Measurements from ENCODE around the gene C20orf173. TPM values are rescaled to one million over a fixed set of nuclear protein-coding genes. Genes with fewer than 3 reads are reported as not detected.

The C20orf173 gene
- total RNA-seq (2014; rRNA removed): not detected in 2 replicates
- not detected for polyA plus RNA-seq (2012)

- DNase-seq (ENCODE audit: low read depth): no peak
Observed at GRCh38 chr20:35529552-35529951, at the start of gene C20orf173. TSS of gene C20orf173 (minus strand) at chr20:35529652. CDS start at chr20:35529373, 279 bp downstream.

- DNase-seq (ENCODE audit: low read depth): no peak
Observed at GRCh38 chr20:35579196-35579595, 49.7 kb upstream of the C20orf173 start.

DNA sequence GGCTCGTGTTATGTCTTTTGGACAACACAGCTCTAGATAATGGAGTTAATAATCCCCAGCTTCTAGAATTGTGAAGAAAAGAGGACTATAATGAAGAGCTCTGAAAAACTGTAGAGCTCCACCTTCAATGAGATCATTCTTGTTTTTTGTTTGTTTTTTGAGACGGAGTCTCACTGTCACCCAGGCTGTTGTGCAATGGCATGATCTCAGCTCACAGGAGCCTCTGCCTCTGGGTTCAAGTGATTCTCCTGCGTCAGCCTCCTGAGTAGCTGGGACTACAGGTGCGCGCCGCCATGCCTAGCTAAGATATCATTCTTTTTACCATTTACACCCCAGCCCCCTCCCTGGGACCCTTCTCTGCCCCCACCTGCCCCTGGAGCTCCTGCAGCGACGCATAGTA is 49.0 kb upstream of the C20orf173 start:
- no peak for DNase-seq (ENCODE audit: low read depth)

DNA sequence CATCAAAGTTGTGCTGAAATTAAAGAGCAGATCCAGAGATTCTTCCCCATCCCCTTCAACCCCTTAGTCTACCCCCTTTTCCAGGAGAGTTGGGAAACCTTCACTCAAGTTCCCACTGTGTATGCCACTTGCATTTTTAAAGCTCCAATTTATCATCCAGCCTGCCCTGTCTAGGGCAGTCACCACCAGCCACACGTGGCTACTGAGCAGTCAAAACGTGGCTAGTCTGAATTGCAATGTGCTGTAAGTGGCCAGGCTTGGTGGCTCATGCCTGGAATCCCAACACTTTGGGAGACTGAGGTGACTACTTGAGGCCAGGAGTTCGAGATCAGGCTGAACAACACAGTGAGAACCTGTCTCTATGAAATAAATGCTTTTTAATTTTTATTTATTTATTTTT is 47.4 kb upstream of the C20orf173 start:
- no peak for DNase-seq (ENCODE audit: low read depth)

DNA sequence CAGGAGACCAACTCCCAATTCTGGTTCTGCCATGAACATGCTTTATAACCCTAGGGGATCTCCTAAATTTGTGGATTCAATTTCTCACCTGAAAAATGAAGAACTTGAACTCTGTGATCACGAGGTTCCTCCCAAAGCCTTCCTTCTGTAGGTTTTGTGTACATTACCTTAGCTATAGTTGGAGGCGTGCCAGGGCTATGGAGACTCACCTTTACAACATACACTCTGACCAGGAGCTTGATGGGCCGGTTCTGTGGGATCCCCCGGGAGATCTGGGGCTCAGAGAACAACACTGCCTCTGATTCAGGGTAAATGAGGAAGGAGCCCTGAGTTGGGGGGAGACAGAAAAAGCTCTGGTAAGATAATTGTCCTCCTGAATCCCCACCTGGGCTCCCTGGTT is 46.5 kb upstream of the C20orf173 start:
- DNase-seq (ENCODE audit: low read depth): no peak

DNA sequence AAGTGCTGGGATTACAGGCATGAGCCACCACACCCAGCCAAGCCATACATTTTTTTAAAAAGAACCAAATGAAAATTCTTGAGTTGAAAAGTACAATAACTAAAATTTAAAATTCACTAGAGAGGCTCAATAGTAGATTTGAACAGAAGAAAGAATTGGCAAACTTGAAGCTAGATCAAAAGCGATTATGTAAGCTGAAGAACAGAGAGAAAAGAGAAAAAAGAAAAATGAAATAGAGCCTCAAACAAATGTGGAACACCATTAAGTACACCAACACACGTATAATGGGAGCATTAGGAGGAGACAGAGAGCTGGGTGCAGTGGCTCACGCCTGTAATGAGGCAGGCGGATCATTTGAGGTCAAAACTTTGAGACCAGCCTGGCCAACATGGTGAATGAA is 43.4 kb upstream of the C20orf173 start:
- no peak for DNase-seq (ENCODE audit: low read depth)

DNA sequence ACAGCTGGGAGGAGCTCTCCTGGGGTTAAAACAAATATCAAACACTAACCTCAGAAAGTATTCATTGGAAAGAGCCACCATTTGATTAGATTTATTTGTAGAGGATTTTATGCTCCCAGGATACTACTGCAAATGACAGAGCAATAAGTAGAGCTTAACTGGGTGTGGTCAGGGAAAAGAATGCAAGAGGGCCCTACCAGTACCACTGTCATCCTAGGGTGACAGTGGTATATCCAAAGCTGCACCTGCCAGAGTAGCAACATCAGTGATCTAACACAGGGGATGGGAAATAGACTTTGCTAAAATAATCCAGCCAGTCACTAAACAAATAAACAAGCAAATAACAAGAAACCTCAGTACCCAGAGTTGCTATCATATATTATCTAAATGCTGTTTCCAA is 42.1 kb upstream of the C20orf173 start:
- peak; percentile 7 for DNase-seq (ENCODE audit: low read depth)

- no peak for DNase-seq (ENCODE audit: low read depth)
Observed at GRCh38 chr20:35568645-35569044, 39.2 kb upstream of the C20orf173 start.

DNA sequence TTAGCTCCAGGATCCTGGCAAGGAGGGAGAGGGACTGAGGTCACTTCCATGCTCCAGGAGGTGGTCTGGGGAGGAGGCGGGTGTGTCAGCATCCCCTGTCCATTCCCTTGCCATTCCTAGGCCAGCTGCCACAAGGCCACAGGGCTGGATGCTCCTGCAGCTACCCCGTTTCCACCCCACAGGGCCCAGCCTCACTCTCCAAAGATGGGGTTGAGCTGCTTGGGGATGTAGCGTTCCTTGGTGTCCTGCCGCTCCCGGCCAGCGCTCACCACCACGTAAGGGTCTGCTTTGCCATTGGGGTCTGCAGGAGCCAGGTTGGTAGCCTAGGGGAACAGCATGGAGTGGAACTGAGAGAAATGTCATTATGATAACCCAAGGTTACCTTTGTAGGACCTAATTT is 35.5 kb upstream of the C20orf173 start:
- DNase-seq (ENCODE audit: low read depth): no peak

DNA sequence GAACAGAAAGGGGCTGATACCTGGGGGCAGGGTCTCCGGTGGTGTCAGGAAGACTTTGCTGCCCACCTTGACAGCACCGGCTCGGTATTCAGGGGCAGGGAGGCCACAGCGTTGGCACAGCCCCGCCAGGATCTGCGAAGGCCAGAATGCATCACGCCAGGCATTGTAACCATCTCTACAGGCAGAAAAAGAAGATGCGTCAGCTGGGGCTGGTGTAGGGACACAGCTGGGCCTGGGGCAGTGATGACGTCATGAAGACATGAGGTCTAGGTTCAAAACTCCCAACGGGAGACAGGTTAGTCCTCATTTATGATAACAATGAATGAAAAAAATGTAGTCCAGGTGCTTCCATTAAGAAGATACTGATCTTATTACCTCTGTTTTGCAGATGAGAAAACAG is 34.4 kb upstream of the C20orf173 start:
- no peak for DNase-seq (ENCODE audit: low read depth)

DNA sequence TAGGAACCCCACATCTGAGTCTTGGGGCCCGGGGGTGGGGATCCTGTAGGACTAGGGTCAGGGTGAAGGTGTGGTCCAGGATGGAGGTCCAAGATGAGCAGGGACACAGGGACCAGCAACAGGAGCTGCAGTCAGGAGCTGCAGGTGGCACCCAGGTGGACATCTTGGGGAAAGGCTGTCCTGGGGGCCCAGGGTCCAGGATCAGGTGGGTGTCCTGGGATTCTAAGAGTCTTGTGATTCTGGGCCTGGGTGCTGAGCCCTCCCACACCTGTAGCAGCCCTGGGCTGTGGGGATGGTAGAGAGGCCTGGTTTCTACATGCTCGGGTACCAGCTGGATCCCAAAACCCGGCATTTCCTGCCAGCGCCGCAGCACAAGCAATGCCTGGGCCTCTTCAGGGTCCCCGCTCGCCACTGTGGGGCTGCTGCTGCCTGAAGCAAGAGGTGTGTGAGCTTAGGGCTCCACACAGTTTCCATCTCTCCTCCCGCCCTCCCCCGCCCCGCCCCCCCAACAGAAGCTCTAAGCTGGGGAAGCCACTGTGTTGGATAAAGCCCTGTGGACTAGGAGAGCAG is 33.2 kb upstream of the C20orf173 start:
- no peak for DNase-seq (ENCODE audit: low read depth)

DNA sequence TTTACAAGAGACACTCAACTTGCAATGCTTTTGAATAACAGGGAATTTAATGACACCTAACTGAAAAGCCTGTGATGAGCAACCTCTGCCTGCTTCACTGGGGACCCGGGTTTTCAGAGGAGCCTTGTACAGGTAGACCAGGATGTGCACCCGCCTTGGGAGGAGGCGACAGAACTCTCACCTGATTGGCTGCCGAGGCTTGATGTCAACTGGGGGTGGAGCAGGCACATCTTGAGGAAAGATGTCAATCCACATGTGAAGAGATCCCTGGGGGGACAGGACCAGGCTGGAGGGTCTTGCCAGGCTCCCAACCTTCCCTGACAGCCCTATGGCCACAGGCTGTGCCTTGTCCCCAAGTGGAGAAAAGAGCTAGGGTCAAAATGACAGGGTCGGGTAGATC is 32.2 kb upstream of the C20orf173 start:
- DNase-seq (ENCODE audit: low read depth): no peak

DNA sequence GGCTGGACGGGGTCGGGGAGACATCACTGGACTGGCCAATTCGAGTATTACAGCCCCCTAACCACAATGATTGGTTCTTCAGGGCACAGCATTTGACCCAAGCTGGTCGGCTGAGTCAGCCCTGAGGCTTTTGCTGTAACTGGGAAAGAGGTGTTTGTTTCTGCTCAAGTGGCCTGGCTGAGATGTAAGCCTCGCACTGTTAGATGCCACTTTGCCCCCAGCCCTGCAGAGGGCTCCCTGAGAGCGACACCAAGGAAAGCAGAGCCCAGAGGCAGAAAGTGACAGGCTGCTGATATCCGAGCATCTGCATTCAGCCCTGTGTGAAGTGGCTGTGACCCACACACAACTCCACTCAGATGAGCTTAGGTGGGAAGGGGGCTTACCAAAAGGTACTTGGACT is 31.8 kb upstream of the C20orf173 start:
- DNase-seq (ENCODE audit: low read depth): peak; percentile 73

GRCh38 chr20:35560541-35560940 is 31.1 kb upstream of the C20orf173 start:
- no peak for DNase-seq (ENCODE audit: low read depth)

DNA sequence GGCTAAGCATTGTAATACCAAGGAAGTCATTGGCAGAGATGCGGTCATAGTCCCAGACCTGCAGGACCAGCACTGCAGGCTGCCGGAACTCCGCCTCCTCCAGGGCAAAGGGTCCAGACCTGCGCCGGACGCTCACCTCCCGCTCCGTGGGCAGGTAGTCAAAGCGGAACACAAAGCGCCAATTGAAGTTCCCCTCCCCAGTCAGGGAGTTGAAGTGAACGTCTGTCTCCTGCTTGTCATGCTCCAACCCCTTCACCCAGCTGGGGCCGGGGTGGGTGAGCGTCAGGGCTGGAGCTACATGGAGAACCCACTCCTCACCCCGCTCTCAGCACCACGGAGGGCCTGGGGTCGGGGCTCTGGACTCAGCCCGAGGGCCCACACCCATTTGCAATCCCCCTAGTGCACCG is 30.7 kb upstream of the C20orf173 start:
- no peak for DNase-seq (ENCODE audit: low read depth)

GRCh38 chr20:35559042-35559693 is 29.7 kb upstream of the C20orf173 start:
- no peak for DNase-seq (ENCODE audit: low read depth)

GRCh38 chr20:35558451-35558850 is 29.0 kb upstream of the C20orf173 start:
- DNase-seq (ENCODE audit: low read depth): no peak

DNA sequence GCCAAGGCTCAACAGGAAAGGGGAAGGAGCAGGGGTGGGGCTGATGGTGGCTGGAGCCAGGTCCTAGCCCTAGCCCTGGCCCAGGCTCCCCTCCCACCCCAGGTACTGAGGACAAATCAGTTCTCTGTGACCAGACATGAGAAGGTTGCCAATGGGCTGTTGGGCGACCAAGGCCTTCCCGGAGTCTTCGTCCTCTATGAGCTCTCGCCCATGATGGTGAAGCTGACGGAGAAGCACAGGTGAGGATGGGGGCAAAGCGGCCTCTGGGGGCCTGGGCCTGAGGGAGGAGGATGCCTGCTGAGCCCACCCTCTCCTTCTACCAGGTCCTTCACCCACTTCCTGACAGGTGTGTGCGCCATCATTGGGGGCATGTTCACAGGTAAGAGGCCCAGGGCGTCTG is 27.4 kb upstream of the C20orf173 start:
- no peak for DNase-seq (ENCODE audit: low read depth)

- DNase-seq (ENCODE audit: low read depth): no peak
Observed at GRCh38 chr20:35555951-35556645, 26.6 kb upstream of the C20orf173 start.

DNA sequence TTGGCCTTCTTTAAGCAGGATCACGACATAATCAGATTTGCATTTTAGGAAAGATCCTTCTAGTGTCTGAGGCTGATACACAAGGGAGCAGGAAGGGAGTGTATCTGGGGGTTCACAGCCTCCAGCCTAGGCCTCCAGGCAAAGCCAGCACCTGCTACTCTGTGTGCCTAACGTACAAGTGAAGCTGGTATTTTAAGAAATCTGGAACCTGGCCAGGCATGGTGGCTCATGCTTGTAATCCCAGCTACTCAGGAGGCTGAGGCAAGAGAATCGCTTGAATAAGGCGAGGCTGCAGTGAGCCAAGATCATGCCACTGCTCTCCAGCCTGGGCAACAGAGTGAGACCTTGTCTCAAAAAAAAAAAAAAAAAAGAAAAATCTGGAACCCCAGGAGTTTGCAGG is 26.0 kb upstream of the C20orf173 start:
- peak; percentile 18 for DNase-seq (ENCODE audit: low read depth)

- no peak for DNase-seq (ENCODE audit: low read depth)
Observed at GRCh38 chr20:35552914-35553313, 23.5 kb upstream of the C20orf173 start.

DNA sequence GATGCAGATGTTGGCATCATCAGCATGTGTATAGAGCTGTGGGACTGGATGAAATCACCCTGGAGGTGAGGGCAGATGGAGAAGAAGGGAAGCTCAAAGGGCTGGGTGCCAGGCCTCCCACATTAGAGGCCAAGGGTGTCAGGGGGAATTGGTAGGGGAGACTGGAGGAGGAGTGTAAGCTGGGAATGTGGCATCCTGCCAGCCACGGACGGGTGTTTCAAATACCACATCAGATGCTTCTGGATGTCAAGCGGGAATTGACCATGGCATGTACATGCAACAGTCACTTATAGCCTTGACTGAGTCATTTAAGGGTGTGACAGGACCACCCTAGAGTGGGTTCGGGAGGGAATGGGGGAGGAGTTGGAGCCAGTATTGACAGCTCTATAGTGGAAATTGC is 22.1 kb upstream of the C20orf173 start:
- DNase-seq (ENCODE audit: low read depth): no peak

- no peak for DNase-seq (ENCODE audit: low read depth)
Observed at GRCh38 chr20:35547329-35547728, 17.9 kb upstream of the C20orf173 start.
